ENCODE data around the gene NPAS2. TPM values are rescaled to one million over a fixed set of nuclear protein-coding genes. Genes with fewer than 3 reads are reported as not detected.

Gene NPAS2
- total RNA-seq, 1 experiment from 2014 or later = 20.4 TPM

- peak; percentile 64 for TF ChIP-seq MAX (IDR thresholded peaks at IDR 0.05)
- peak; percentile 47 for TF ChIP-seq YY1 (IDR thresholded peaks at IDR 0.05; ENCODE audit: extremely low read depth, insufficient replicate concordance, low read depth, low read length)
These were observed 73.6 kb downstream of the NPAS2 start (continued) for GRCh38 chr2:100893392-100894104.

- DNase-seq (ENCODE audit: low read depth, low spot score) (no peak), ATAC-seq (no peak)
- Histone ChIP-seq H3K4me3 (replicated peaks in 1 of 2; ENCODE audit: low read depth in 1 of 2, low read length in 2 of 2) (no peak overlapping the region; a peak in 1 of 4 replicates), H3K27me3 (ENCODE audit: insufficient read depth, low read length) (no peaks in the 10 kb centered on the region), H3K79me2 (ENCODE audit: insufficient read depth, low read length) (no peaks in the 10 kb centered on the region), H3K9me3 (ENCODE audit: control insufficient read depth in 1 of 2, insufficient read depth in 1 of 2, low read depth in 1 of 2, low read length in 2 of 2) (no peaks in the 10 kb centered on the region), H3K27ac (ENCODE audit: low read depth, low read length) (peak overlapping the region; percentile 46), H3K9me2 (ENCODE audit: insufficient read depth) (no peaks in the 10 kb centered on the region), H3K9ac (ENCODE audit: low read length) (peak overlapping the region; percentile 18), H3K36me3 (ENCODE audit: control insufficient read depth in 1 of 2, insufficient read depth in 2 of 2, low read length in 2 of 2) (no peaks in the 10 kb centered on the region; a peak in 1 of 4 replicates), H3K4me2 (ENCODE audit: low read length) (peak overlapping the region; percentile 65), H4K20me1 (ENCODE audit: insufficient read depth) (no peaks in the 10 kb centered on the region), H3K4me1 (ENCODE audit: control insufficient read depth in 1 of 2, insufficient read depth in 2 of 2, low read length in 2 of 2) (peaks cover 45 to 51% of the 10 kb centered on the region in 2 experiments), H2AFZ (ENCODE audit: low read depth, low read length, poor library complexity, severe bottlenecking) (no peak overlapping the region)
- ChIA-PET RAD21 (ENCODE audit: low non-redundant PET in 1 of 2, low total read pairs in 2 of 2, uncharacterized antibody in 2 of 2, unreplicated experiment in 2 of 2) (no interaction called here), CTCF (no interaction called here), POLR2A (interaction anchor here (1.5 kb wide), 1 partner anchor 8 kb away, joined by 7 read pairs; no protein-coding TSS in a partner anchor)
- BruUV-seq (replicated peaks) = TSS peak; percentile 98
- intact Hi-C loops (cut with micrococcal nuclease) = no loop called here
- TF ChIP-seq FOSL1 (IDR thresholded peaks at IDR 0.05; ENCODE audit: low read depth) (no peak), REST (IDR thresholded peaks at IDR 0.05; ENCODE audit: low read depth) (no peak), ELF1 (IDR thresholded peaks at IDR 0.05; ENCODE audit: borderline replicate concordance, low read depth) (no peak), SRF (IDR thresholded peaks at IDR 0.05; ENCODE audit: low read depth) (no peak), SIN3A (IDR thresholded peaks at IDR 0.05; ENCODE audit: low read depth) (no peak), ZNF274 (IDR thresholded peaks at IDR 0.05; ENCODE audit: low read depth, low read length) (no peak), MAX (IDR thresholded peaks at IDR 0.05) (no peak), ZBTB33 (IDR thresholded peaks at IDR 0.05; ENCODE audit: extremely low read depth, insufficient replicate concordance, low read length) (no peak), SP1 (IDR thresholded peaks at IDR 0.05; ENCODE audit: low read depth) (no peak), EGR1 (IDR thresholded peaks at IDR 0.05; ENCODE audit: low read depth) (no peak), POLR2A (IDR thresholded peaks at IDR 0.05; ENCODE audit: borderline replicate concordance, extremely low read depth, insufficient read depth, insufficient read length) (no peak), TCF7L2 (IDR thresholded peaks at IDR 0.05; ENCODE audit: borderline replicate concordance, extremely low read depth, insufficient read depth, insufficient read length) (no peak), CEBPB (IDR thresholded peaks at IDR 0.05; ENCODE audit: low read depth) (no peak), ATF3 (IDR thresholded peaks at IDR 0.05) (no peak), JUND (IDR thresholded peaks at IDR 0.05) (no peak)
These were observed 74.3 kb downstream of the NPAS2 start for GRCh38 chr2:100894105-100894795.

All from HCT116 (cell line).